SK-N-MC (cell line): ENCODE results near the gene SPIN1.

Experiments used
- EZH2 ChIP-seq: fragments of 200-600 bp; sonication (generic); IDR thresholded peaks from one replicate; pipeline ENCODE4 v1.6.1; 2017; ENCODE audit warnings: antibody characterized with exemption
- POLR2AphosphoS5 ChIP-seq: IDR thresholded peaks from 2 replicates; pipeline ENCODE4 v1.6.1; 2012; ENCODE audit warnings: mild to moderate bottlenecking, low read depth, low read length, borderline replicate concordance

GRCh38 chr9:88420227-88420626 is 32.0 kb downstream of the SPIN1 start:
- peak; percentile 45; the same call in 1 of the 2 replicates for TF ChIP-seq POLR2AphosphoS5
- no peak for TF ChIP-seq EZH2
